T-helper 2 cell treated with Interferon-gamma antibody and Interleukin-4, amounts not matched to agents 100 ng/mL and 5 ng/mL, for 36 hours (primary cell): Measurements from ENCODE around the gene JAM3. TPM values are rescaled to one million over a fixed set of nuclear protein-coding genes. Genes with fewer than 3 reads are reported as not detected.

Experiments used
- intact Hi-C: fragments of 100-400 bp; cut with micrococcal nuclease; formaldehyde crosslinking; loops from one replicate; pipeline ENCODE4 v1.15.1; 2023
- total RNA-seq: library from RNA; stranded (reverse); gene quantifications from 2 replicates; pipeline ENCODE4 v1.2.3, GENCODE V29; 2022

The JAM3 gene
- total RNA-seq, 1 donor from 2014 or later = 1.7 TPM

DNA sequence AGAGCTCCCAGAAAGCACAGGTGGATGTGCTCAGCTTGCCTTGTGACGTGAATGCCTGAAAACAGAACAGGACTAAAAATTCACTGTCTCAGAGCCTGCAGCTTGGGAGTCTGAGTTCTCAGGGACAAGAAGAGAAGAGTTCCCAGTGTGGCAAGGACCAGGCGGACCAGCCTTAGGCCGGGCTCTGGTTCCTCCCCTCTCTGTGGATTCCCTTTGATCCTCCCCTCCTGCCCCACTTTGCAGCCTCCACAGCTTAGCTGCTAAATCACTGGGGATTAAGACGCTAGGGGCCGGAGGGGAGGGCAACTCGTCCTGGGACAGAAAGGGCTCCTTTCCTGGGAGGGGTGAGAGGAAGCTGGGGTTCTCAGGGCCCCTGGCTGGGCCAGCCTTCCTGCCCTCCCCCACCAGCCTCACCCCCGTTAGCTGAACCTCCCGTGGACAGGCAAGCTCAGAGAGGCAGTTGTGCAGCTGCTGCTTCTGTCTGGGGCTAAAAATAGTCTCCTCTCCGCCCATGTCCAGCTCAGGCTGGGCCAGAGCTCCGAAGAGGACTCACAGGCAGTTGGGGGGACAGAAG is 29.9 kb upstream of the JAM3 start:
- intact Hi-C loops = loop anchor here (10.0 kb wide), 1 partner anchor 216 kb away; the partner anchor contains the start of genes ACAD8 and THYN1

GRCh38 chr11:134039726-134040385 is 29.0 kb upstream of the JAM3 start:
- intact Hi-C loops = loop anchor here (10.0 kb wide), 1 partner anchor 215 kb away; the partner anchor contains the start of genes ACAD8 and THYN1

DNA sequence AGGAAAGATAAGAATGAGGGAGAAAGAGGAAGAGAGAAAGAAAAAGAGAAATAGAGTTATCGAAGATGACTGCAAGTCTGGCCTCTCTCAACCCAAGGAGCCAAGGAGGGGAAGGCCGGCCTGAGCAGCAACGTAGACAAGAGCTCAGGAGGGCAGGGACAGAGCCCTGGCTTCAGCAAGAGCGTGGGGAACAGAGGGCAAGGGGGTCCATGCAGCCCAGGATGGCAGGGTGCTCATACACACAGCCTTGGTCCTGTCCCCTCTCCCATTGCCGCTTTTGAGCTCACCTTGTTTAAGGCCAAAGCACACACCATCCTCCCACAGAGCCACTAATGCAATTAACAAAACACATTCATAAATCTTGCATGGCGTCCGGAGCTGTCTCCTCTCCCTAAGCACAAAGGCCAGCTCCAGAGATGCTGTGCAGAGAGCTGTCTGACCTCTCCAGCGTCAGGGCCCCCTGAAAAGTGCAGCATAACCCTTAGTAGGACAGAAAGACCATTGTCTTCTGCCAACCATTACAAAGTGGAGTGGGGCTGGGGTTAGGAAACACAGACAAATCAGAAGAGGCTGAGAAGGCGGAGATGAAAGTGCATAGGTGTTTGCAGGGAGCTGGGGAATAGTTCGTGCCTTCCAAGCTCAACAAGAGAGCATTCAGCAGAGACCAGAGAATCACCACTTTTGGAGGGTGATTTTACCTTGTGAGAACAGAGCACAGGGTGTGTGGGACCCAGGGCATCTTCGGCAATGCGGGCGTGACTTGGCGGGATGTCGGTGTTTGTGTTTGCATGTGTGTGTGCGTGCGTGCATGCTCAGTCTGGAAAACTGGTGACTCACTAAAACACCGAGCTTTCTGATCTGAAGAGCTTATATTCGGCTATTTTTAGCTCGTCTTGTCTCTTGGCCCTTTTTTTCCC is 28.2 kb upstream of the JAM3 start:
- intact Hi-C loops = no loop called here

- intact Hi-C loops = no loop called here
These were observed 27.5 kb upstream of the JAM3 start for GRCh38 chr11:134041349-134041748.

DNA sequence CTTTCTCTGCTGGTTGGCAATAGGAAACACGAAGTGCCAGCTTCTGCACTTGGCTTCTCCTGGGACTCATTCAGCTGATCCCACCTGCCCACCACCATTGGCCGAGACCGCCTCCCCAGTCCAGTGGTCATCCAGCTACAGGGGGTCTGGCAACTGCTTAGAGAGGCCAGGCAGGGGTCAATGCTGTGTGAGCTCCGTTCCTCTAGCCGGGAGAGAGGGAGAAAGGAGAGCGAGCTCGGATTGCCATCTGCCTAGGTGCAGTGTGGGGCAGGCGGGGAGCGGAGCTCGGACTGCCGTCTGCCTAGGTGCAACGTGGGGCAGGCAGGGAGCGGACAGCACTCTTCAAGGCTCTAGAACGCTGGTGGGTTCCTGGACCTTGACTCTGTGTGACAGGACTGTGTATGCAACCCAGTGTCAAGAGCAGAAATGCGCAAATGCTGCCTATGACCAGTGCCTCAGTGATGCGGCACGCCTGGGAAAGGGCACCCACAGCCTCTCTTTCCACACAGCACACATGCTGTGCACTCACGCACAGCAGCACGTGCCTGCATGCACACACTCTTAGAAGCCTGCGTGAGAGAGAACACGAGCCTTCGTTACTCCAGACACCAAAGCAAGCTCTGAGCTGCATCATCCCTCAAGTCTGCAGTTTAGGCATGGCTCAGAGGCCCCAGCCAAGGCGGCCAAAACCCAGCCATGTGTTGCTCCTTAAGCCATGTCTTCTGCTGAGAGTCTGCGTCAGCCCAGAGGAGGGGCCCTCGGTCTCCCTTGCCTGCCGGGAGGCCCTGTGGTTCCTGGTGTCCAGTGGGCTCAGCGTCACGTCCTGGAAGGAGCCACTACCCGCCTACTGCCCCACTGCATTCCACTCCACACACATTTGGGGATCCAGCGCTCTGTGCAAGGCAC is 26.8 kb upstream of the JAM3 start:
- intact Hi-C loops = no loop called here

DNA sequence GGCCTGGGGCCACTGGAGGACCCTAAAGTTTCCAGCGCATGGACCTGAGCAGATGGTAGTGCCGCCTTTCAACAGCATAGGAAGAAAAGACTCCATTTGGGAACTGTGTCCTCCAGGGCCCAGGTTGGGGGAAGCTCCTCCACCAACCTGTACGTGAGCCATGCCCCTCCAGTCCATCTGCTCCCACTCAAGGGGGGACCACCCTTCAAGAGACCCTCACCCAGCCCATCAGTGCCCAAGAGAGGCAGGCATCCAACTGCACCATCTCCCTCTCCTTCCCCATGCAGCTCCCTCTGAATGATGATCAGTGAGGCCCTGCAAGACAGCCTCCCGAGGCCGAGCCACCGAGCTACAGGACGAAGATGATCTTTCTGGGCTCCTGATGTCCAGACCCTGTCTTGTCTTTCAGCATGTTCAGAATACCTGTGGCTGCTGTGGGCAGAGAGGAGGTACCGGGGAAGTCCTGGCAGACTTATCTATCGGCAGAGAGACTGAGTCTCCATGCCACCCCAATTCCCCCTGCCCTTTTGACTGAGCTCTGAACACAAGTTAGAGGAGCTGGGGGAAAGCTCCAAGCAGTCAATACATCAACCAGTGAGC is 25.0 kb upstream of the JAM3 start:
- intact Hi-C loops = no loop called here

DNA sequence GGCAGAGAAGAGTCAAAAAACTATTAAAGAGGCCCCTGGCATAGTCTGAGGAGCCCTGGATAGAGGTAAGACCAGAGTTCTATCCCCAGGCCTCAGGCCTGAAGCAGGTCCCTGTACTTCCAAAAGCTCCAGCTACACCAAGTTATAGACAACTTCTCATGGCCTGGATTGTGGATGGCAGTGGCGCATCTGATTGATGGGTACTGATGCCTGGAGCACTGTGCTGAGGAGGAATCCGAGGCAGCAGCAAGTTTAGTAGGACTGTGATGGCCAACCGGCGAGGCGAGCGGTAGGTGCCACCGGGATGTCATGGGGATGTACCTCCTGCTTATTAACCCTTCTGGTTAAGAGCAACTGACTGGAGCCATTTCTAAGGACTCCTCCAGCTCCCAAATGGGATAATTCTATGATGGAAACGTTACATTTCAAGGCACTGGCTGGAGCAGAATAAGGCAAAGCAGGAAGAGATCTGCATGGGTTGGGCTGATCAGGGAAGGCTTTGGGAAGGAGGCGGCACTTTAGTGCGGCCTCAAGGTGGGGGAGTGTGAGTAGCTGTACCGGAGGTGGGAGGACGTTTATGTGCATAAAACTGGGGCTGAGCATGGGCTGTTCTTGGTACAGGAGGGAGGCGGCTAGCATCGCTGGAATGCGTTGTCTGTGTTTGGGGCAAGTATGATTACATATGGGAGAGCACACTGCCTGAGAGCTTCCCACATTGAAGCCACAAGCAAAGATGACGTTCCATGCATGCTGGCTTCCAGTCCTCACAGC is 24.2 kb upstream of the JAM3 start:
- intact Hi-C loops = no loop called here

DNA sequence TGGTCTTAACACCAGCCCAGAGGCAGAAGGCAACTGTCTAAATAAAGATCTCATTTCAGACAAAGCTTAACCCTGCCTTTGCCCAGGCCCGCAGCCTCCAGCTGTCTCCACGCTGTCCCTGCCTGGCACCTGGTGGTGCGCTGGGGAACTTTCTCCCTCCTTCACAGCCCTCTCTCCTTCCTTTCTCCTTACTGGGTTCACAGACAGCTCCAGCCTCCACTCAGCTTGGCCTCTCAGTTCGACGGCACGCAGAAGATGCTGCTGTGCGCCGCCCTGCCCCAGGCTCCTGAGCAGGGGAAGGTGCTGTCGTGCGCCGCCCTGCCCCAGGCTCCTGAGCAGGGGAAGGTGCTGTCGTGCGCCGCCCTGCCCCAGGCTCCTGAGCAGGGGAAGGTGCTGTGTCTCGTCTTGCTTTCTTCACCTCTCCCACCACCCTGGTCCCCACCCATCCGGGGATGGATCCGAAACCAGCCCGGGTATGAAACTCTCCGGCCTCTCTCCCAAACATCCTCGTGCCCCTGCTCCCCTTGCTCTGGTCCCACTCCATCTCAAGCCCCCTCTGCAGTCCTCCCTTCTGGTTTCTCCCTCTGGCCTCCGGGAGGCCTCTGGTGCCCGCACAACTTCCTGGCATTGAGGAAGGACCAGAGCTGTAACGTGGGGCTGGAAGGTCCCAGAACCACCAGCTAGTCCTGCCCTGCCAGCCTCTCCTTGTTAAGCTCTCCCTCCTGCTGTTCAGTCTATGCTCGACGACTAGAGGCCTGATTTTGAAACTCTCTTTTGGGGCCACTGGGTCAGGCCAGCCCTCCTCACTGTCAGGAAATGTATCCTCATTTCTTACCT is 22.9 kb upstream of the JAM3 start:
- intact Hi-C loops = no loop called here

- intact Hi-C loops = no loop called here
These were observed 22.0 kb upstream of the JAM3 start for GRCh38 chr11:134046681-134047449.

DNA sequence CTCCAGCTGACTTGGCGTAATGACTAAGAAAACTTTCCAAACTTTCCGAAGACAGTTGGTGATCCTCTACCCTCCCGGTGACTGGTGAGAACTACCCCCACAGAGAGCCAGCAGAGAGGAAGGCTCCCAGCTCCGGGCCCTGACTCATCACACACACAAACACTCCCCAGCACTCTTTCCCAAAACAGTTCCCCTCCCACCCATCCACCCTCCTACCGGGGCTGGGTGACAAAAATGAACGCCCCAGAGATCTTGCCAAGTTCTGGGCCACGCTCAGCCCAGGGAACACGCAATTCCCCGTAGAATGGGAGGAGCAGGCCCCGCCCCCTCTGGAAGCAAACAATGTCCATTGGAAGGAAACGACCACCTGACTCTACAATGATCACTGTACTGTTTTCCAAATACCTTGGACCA is 21.3 kb upstream of the JAM3 start:
- intact Hi-C loops = no loop called here

- intact Hi-C loops = no loop called here
These were observed 20.8 kb upstream of the JAM3 start for GRCh38 chr11:134048028-134048427.

GRCh38 chr11:134049303-134049702 is 19.6 kb upstream of the JAM3 start:
- intact Hi-C loops = no loop called here

GRCh38 chr11:134050541-134051383 is 18.1 kb upstream of the JAM3 start:
- intact Hi-C loops = loop anchor here (1.0 to 2.0 kb wide), 2 partner anchors 48 to 89 kb away; no protein-coding TSS in a partner anchor

GRCh38 chr11:134052395-134052987 is 16.4 kb upstream of the JAM3 start:
- intact Hi-C loops = no loop called here

DNA sequence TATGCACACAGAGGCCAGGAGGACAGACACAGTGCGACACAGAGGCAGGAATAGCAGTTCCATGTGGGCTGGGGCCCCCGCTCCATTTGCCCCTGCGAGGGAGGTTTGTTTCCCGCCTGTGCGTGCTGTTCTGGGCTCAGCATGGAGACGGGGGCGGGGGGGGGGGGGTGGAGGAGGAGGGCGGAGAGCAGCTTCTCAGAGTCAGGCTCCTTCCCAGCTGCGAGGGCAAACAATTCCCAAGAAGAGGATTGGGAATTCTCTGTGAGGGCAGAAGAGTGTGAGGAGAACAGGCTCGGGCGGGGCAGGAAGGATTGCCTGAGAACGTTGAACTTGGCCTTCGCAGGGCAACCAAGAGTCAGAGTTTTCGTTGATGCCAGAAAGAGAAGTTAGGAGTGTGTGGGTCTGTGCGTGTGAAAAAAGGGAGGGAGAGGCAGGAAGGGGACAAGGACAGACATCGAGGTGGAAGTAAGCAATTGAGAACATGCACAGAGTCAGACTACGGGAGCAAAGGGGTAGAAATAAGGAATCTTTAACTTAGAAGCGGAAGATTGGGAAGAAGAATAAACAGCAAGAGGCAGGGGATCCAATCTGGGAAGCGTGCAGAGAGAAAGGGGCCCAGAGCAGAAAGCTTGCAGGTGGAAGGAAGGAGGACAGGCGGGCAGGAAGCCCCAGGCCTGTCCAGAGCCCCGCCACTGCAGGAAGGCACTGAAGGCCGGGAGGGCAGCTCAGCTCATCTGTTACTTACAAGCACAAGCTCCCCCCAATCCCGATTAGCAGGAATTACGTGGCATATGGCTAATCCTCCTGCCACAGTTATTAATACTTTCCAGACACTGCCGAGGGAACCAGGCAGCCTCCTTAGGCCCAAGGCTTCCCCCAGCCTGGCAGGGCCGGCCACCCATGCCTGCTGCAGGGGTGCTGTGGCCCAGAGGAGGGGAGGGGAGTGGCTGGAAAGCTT is 15.6 kb upstream of the JAM3 start:
- intact Hi-C loops = no loop called here

- intact Hi-C loops = no loop called here
These were observed 13.8 kb upstream of the JAM3 start for GRCh38 chr11:134055029-134055428.
